Endothelial cell of umbilical vein (primary cell): Measurements from ENCODE around the gene PEX10. TPM values are rescaled to one million over a fixed set of nuclear protein-coding genes. Genes with fewer than 3 reads are reported as not detected.

ENCODE experiments used
- Bru-seq: library from RNA; stranded (reverse); fragments of 400-500 nt; gene quantifications from one replicate; lab custom pipeline; 2021; lab: Mats Ljungman, UMichigan
- BruChase-seq, 2 experiments: library from RNA; stranded (reverse); fragments of 400-500 nt; gene quantifications; one replicate each; lab custom pipeline; 2021; lab: Mats Ljungman, UMichigan
- BruUV-seq: library from RNA; stranded (reverse); fragments of 400-500 nt; replicated peaks from 2 replicates; lab custom pipeline; 2021; lab: Mats Ljungman, UMichigan
- CTCF ChIA-PET: fragments of 300-600, 350-600 bp; sonication (Branson Sonifier 250); formaldehyde crosslinking; loops from one replicate; lab custom pipeline; 2021; ENCODE audit warnings: antibody characterized with exemption, inconsistent platforms; lab: Charles Lee
- POLR2A ChIA-PET: fragments of 300-600, 350-600 bp; sonication (Branson Sonifier 250); formaldehyde crosslinking; loops from one replicate; lab custom pipeline; 2021; ENCODE audit warnings: antibody characterized with exemption, inconsistent platforms; lab: Charles Lee
- DNase-seq: peaks from one replicate; pipeline ENCODE4 v3.0.0-alpha.2; 2011; ENCODE audit warnings: low read depth, low spot score
- FAIRE-seq: peaks from 2 replicates; lab custom pipeline; 2011; peaks lifted over from hg19 to GRCh38; lab: Jason Lieb, UNC
- H2AFZ ChIP-seq: 2 replicates; pipeline ENCODE4 v1.6.0; 2012; ENCODE audit warnings: low read depth, low read length, control low read depth, inconsistent platforms
- H3K27ac ChIP-seq: 2 replicates; pipeline ENCODE4 v1.5.1; 2011; ENCODE audit warnings: low read depth, mild to moderate bottlenecking, control low read depth, low read length, moderate library complexity; ENCODE audit not compliant: insufficient read depth
- H3K27me3 ChIP-seq, 2 experiments: 2 replicates each; pipeline versions ENCODE4 v1.6.0 to v1.6.1; 2011; ENCODE audit warnings: low read length in 2 of 2, mixed read lengths in 1 of 2; ENCODE audit not compliant: control insufficient read depth in 2 of 2, insufficient read depth in 2 of 2
- H3K36me3 ChIP-seq, 2 experiments: 2 replicates in 1 of 2; 3 replicates in 1 of 2; pipeline ENCODE4 v1.5.1; 2011; ENCODE audit warnings: low read length in 2 of 2, mild to moderate bottlenecking in 1 of 2, moderate library complexity in 1 of 2; ENCODE audit not compliant: control insufficient read depth in 2 of 2, insufficient read depth in 2 of 2; ENCODE audit errors: extremely low read depth in 1 of 2
- H3K4me1 ChIP-seq: 3 replicates; pipeline ENCODE4 v1.5.1; 2011; ENCODE audit warnings: mild to moderate bottlenecking, low read length; ENCODE audit not compliant: control insufficient read depth, insufficient read depth; ENCODE audit errors: extremely low read depth
- H3K4me2 ChIP-seq: 2 replicates; pipeline ENCODE4 v1.6.1; 2011; ENCODE audit warnings: low read length, control low read depth, mixed read lengths; ENCODE audit not compliant: insufficient read depth
- H3K4me3 ChIP-seq, 3 experiments: fragments of 200-600 bp in 1 of 3; sonication (generic), shearing (Covaris generic) in 1 of 3; replicated peaks in 1 of 3; 2 replicates each; pipeline ENCODE4 v1.5.1; 2011 to 2016; ENCODE audit warnings: control low read depth in 3 of 3, low read length in 3 of 3, mild to moderate bottlenecking in 2 of 3, inconsistent platforms in 1 of 3, low read depth in 1 of 3, moderate library complexity in 1 of 3; ENCODE audit not compliant: insufficient read depth in 1 of 3
- H3K79me2 ChIP-seq: 2 replicates; pipeline ENCODE4 v1.6.0; 2012; ENCODE audit warnings: low read length, inconsistent platforms; ENCODE audit not compliant: control insufficient read depth, insufficient read depth
- H3K9ac ChIP-seq: replicated peaks from 2 replicates; pipeline ENCODE3; 2011; ENCODE audit warnings: low read length, control low read depth; ENCODE audit not compliant: insufficient read depth; ENCODE audit errors: extremely low read depth
- H3K9me1 ChIP-seq: replicated peaks from 3 replicates; pipeline ENCODE4 v1.6.0; 2011; ENCODE audit warnings: mild to moderate bottlenecking, low read length; ENCODE audit not compliant: control insufficient read depth, insufficient read depth; ENCODE audit errors: extremely low read depth
- H3K9me3 ChIP-seq: replicated peaks from 2 replicates; pipeline ENCODE4 v1.5.1; 2012; ENCODE audit warnings: low read length, inconsistent platforms; ENCODE audit not compliant: control insufficient read depth, insufficient read depth
- H4K20me1 ChIP-seq: replicated peaks from 2 replicates; pipeline ENCODE3; 2011; ENCODE audit warnings: mild to moderate bottlenecking, low read length; ENCODE audit not compliant: control insufficient read depth, insufficient read depth; ENCODE audit errors: extremely low read depth
- CTCF ChIP-seq, 2 donors: IDR thresholded peaks; 1 replicate in 1 of 2; 2 replicates in 1 of 2; pipeline ENCODE4 v1.5.1; 2011; ENCODE audit warnings: low read length in 2 of 2, mild to moderate bottlenecking in 2 of 2, moderate library complexity in 2 of 2, control low read depth in 1 of 2, inconsistent platforms in 1 of 2, low read depth in 1 of 2; ENCODE audit not compliant: insufficient read depth in 1 of 2; ENCODE audit errors: extremely low read depth in 1 of 2
- EZH2 ChIP-seq: IDR thresholded peaks from 2 replicates; pipeline ENCODE4 v1.6.1; 2012; ENCODE audit warnings: borderline replicate concordance, low read depth, mild to moderate bottlenecking, moderate library complexity, low read length, inconsistent platforms; ENCODE audit not compliant: severe bottlenecking
- FOS ChIP-seq: IDR thresholded peaks from 2 replicates; pipeline ENCODE4 v1.6.1; 2011; ENCODE audit warnings: mild to moderate bottlenecking, low read length, moderate library complexity, borderline replicate concordance; ENCODE audit not compliant: insufficient read depth
- GATA2 ChIP-seq: IDR thresholded peaks from 2 replicates; pipeline ENCODE4 v1.7.0; 2011; ENCODE audit warnings: low read depth, mild to moderate bottlenecking, moderate library complexity, mixed read lengths, low read length; ENCODE audit not compliant: insufficient read length, insufficient read depth
- JUN ChIP-seq: IDR thresholded peaks from 2 replicates; pipeline ENCODE4 v1.6.1; 2011; ENCODE audit warnings: borderline replicate concordance, low read depth; ENCODE audit not compliant: insufficient read length, insufficient read depth
- MAX ChIP-seq: IDR thresholded peaks from 2 replicates; pipeline ENCODE4 v1.6.1; 2011; ENCODE audit not compliant: insufficient read depth, insufficient read length
- MYC ChIP-seq: IDR thresholded peaks from one replicate; pipeline ENCODE4 v1.6.1; 2011; ENCODE audit warnings: mild to moderate bottlenecking, low read depth, low read length
- POLR2A ChIP-seq: IDR thresholded peaks from 2 replicates; pipeline ENCODE4 v1.6.1; 2012; ENCODE audit warnings: low read depth, mild to moderate bottlenecking, control low read depth, low read length
- POLR2AphosphoS5 ChIP-seq: IDR thresholded peaks from 2 replicates; pipeline ENCODE4 v1.6.1; 2012; ENCODE audit warnings: low read depth, mild to moderate bottlenecking, control low read depth, low read length, moderate library complexity; ENCODE audit not compliant: insufficient read depth
- dilution Hi-C: fragments of 300-500 bp; cut with MboI; formaldehyde crosslinking; loops from one replicate; pipeline ENCODE4 v1.15.0; 2019; ENCODE audit warnings: low sequenced_read_pairs; ENCODE audit not compliant: extremely low pct_ligation_motif_present
- intact Hi-C: fragments of 100-400 bp; cut with micrococcal nuclease; formaldehyde crosslinking; loops from one replicate; pipeline ENCODE4 v1.10.0; 2022
- long read RNA-seq: library from polyadenylated mRNA; stranded (forward); transcript quantifications from one replicate; pipeline ENCODE4 v2.0.0, GENCODE V29; 2021
- polyA minus RNA-seq, 3 experiments: library from RNA; depleted of rRNA, polyadenylated mRNA; stranded (reverse); fragments of >200 nt; gene quantifications; 1 replicate in 1 of 3; 2 replicates in 2 of 3; pipeline ENCODE4 v1.2.3, GENCODE V29; 2011
- polyA plus RNA-seq, 4 experiments: library from polyadenylated mRNA; depleted of rRNA in 3 of 4; stranded (reverse) in 3 of 4; unstranded in 1 of 4; fragments of >200 nt; gene quantifications; 2 replicates each; pipeline versions ENCODE4 v1.2.1 to v1.2.3, GENCODE V29; 2011 to 2012; ENCODE audit warnings: missing spikeins in 1 of 4
- total RNA-seq: library from RNA; stranded (reverse); gene quantifications from 2 replicates; pipeline ENCODE4 v1.2.3, GENCODE V29; 2021

PEX10 gene
- total RNA-seq (23.0 and 26.7 TPM in 2 replicates), polyA plus RNA-seq (25.1 and 31.5 TPM in 2 replicates), polyA minus RNA-seq (14.5 and 18.2 TPM in 2 replicates), Bru-seq, nascent RNA (percentile 55 among the genes with signal in this experiment), BruChase-seq, experiment 1, labeled RNA remaining after a 6-hour chase (percentile 58 among the genes with signal in this experiment), BruChase-seq, experiment 2, labeled RNA remaining after a 2-hour chase (percentile 48 among the genes with signal in this experiment)
- polyA plus RNA-seq (2011; cell fraction: cytosol; rRNA removed), result 20.0 and 25.0 TPM in 2 replicates
- 17.1 and 17.6 TPM in 2 replicates for polyA plus RNA-seq (2011; cell fraction: nucleus; rRNA removed)
- 15.0 and 16.1 TPM in 2 replicates for polyA plus RNA-seq (2012)
- polyA minus RNA-seq (2011; cell fraction: cytosol; rRNA and poly(A)+ RNA removed), result 15.8 TPM
- 9.1 and 13.8 TPM in 2 replicates for polyA minus RNA-seq (2011; cell fraction: nucleus; rRNA and poly(A)+ RNA removed)
- long read RNA-seq, transcript PEX10-202 (6 exons, 1,997 nt), result major isoform, 49 of 75 reads
- long read RNA-seq, partial matches to known transcripts, result 5 of 75 reads
- long read RNA-seq, other reads (novel, unspliced or antisense), result 20 of 75 reads

GRCh38 chr1:2412395-2412772 lies at the start of gene PEX10:
PEX10 (minus strand) TSS chr1:2412564; CDS start chr1:2412502, 62 bp downstream.
- dilution Hi-C loops, result no loop called here

More at GRCh38 chr1:2412395-2412772, at the start of gene PEX10:
- Histone ChIP-seq H3K9me3 (no peaks in the 10 kb centered on the region), H2AFZ (peak within 1 kb of the TSS; percentile 58), H3K27ac (peak within 1 kb of the TSS; percentile 57), H3K27me3 (no peaks in the 10 kb centered on the region), H3K79me2 (peaks cover 4% of the 10 kb centered on the region), H3K36me3 (peaks cover 2 to 13% of the 10 kb centered on the region in 2 experiments), H3K9me1 (no peaks in the 10 kb centered on the region), H3K9ac (peak within 1 kb of the TSS; percentile 78), H3K4me1 (peaks cover 10% of the 10 kb centered on the region), H3K4me2 (peak within 1 kb of the TSS; percentile 78), H4K20me1 (no peaks in the 10 kb centered on the region), H3K4me3 (peak within 1 kb of the TSS; percentile 57 to 85 (median 71))
- DNase-seq (peak; percentile 95), FAIRE-seq (peak; percentile 87)
- ChIA-PET CTCF (interaction anchor here (1.0 to 1.9 kb wide), 4 partner anchors 135 to 1012 kb away, joined by 5 to 10 read pairs (median 7); partner anchors contain the start of gene FAAP20), POLR2A (no interaction called here)
- BruUV-seq, result no TSS peak
- TF ChIP-seq EZH2 (no peak), POLR2A (peak; percentile 28), MYC (peak; percentile 87), FOS (no peak), MAX (peak; percentile 45), GATA2 (no peak), JUN (no peak), CTCF (IDR thresholded peaks at IDR 0.05; ENCODE audit: extremely low read depth in 1 of 2, insufficient read depth in 1 of 2, low read depth in 1 of 2, low read length in 2 of 2) (no peak), POLR2AphosphoS5 (peak; percentile 89)
- intact Hi-C loops, result loop anchor here (1.0 to 5.0 kb wide), 4 partner anchors 21 to 655 kb away; partner anchors contain the start of genes MORN1, PRDM16 and RER1
